GM15510 (cell line): ENCODE results near the gene TPRG1.

Experiments used
- POLR2A ChIP-seq: IDR thresholded peaks from 3 replicates; pipeline ENCODE4 v1.6.1; 2011; ENCODE audit warnings: borderline replicate concordance; ENCODE audit not compliant: insufficient read length; ENCODE audit errors: extremely low read depth

Gene TPRG1

GRCh38 chr3:189300345-189300744, 128.6 kb downstream of the TPRG1 start:
- no peak for TF ChIP-seq POLR2A

- TF ChIP-seq POLR2A = no peak
Observed at GRCh38 chr3:189301479-189301878, 129.7 kb downstream of the TPRG1 start.

- no peak for TF ChIP-seq POLR2A
Observed at GRCh38 chr3:189303584-189303983, 131.8 kb downstream of the TPRG1 start.

GRCh38 chr3:189304465-189305351, 132.9 kb downstream of the TPRG1 start:
- no peak for TF ChIP-seq POLR2A

- TF ChIP-seq POLR2A = no peak
Observed at GRCh38 chr3:189305412-189305811, 133.6 kb downstream of the TPRG1 start.

- TF ChIP-seq POLR2A = no peak
Observed at GRCh38 chr3:189307963-189308362, 136.2 kb downstream of the TPRG1 start.

- no peak for TF ChIP-seq POLR2A
Observed at GRCh38 chr3:189308608-189309007, 136.8 kb downstream of the TPRG1 start.

- no peak for TF ChIP-seq POLR2A
Observed at GRCh38 chr3:189309400-189309975, 137.7 kb downstream of the TPRG1 start.

- no peak for TF ChIP-seq POLR2A
Observed at GRCh38 chr3:189311521-189311920, 139.8 kb downstream of the TPRG1 start.

- TF ChIP-seq POLR2A = no peak
Observed at GRCh38 chr3:189312866-189313265, 141.1 kb downstream of the TPRG1 start.

- no peak for TF ChIP-seq POLR2A
Observed at GRCh38 chr3:189316296-189317019, 144.7 kb downstream of the TPRG1 start.

- TF ChIP-seq POLR2A = no peak
Observed at GRCh38 chr3:189317911-189318310, 146.1 kb downstream of the TPRG1 start.

GRCh38 chr3:189320511-189320910, 148.7 kb downstream of the TPRG1 start:
- TF ChIP-seq POLR2A = no peak

GRCh38 chr3:189322339-189322738, 150.6 kb downstream of the TPRG1 start:
- no peak for TF ChIP-seq POLR2A

- TF ChIP-seq POLR2A = no peak
Observed at GRCh38 chr3:189324538-189325138, 152.9 kb downstream of the TPRG1 start.
